B cell (primary cell): ENCODE data around the gene LSMEM2. TPM values are rescaled to one million over a fixed set of nuclear protein-coding genes. Genes with fewer than 3 reads are reported as not detected.

ENCODE experiments used
- ATAC-seq: fragments of 200-7000 bp; cut with Tn5 transposase; one replicate; pipeline ENCODE4 v1.10.0; 2021; ENCODE audit warnings: low read depth, mild to moderate bottlenecking, moderate number of reproducible peaks, moderate library complexity
- CTCF ChIA-PET: fragments of 350-600 bp; sonication (Branson Sonifier 250); formaldehyde crosslinking; loops from one replicate; lab custom pipeline; 2021; ENCODE audit warnings: antibody characterized with exemption, inconsistent platforms; lab: Charles Lee
- POLR2A ChIA-PET: fragments of 350-600 bp; sonication (Branson Sonifier 250); formaldehyde crosslinking; loops from one replicate; lab custom pipeline; 2021; ENCODE audit warnings: antibody characterized with exemption; lab: Charles Lee
- DNase-seq: peaks from one replicate; pipeline ENCODE4 v3.0.0; 2013
- H2AFZ ChIP-seq: 2 replicates; pipeline ENCODE4 v1.6.1; 2012; ENCODE audit warnings: mild to moderate bottlenecking, low read depth, low read length; ENCODE audit not compliant: insufficient read depth, poor library complexity, severe bottlenecking
- H3K27ac ChIP-seq, 2 donors: 1 replicate in 1 of 2; 2 replicates in 1 of 2; pipeline ENCODE4 v1.5.1; 2012 to 2013; ENCODE audit warnings: low read length in 2 of 2, mild to moderate bottlenecking in 2 of 2, moderate library complexity in 1 of 2
- H3K27me3 ChIP-seq, 4 experiments: fragments of 200-600 bp in 1 of 4; sonication (generic) in 1 of 4; replicated peaks in 1 of 4; 1 replicate in 2 of 4; 2 replicates in 2 of 4; pipeline versions ENCODE4 v1.6.1 to v1.7.0; 2013 to 2016; ENCODE audit warnings: low read length in 3 of 4, mild to moderate bottlenecking in 2 of 4, mixed read lengths in 1 of 4, moderate library complexity in 1 of 4; ENCODE audit not compliant: insufficient read depth in 4 of 4, control insufficient read depth in 3 of 4; ENCODE audit errors: control extremely low read depth in 1 of 4
- H3K36me3 ChIP-seq, 2 experiments: replicated peaks in 1 of 2; 1 replicate in 1 of 2; 2 replicates in 1 of 2; pipeline versions ENCODE4 v1.6.1 to v1.7.1; 2013; ENCODE audit warnings: low read length in 1 of 2; ENCODE audit not compliant: insufficient read depth in 2 of 2, control insufficient read depth in 1 of 2; ENCODE audit errors: control extremely low read depth in 1 of 2, extremely low read depth in 1 of 2
- H3K4me1 ChIP-seq, 2 donors: fragments of 200-600 bp in 1 of 2; sonication (generic) in 1 of 2; 1 replicate in 1 of 2; 2 replicates in 1 of 2; pipeline versions ENCODE4 v1.5.1 to v1.6.1; 2013 to 2017; ENCODE audit warnings: low read length in 2 of 2; ENCODE audit not compliant: control insufficient read depth in 2 of 2, insufficient read depth in 2 of 2
- H3K4me2 ChIP-seq: replicated peaks from 2 replicates; pipeline ENCODE3; 2012; ENCODE audit warnings: mild to moderate bottlenecking, low read depth, low read length; ENCODE audit not compliant: poor library complexity, severe bottlenecking
- H3K4me3 ChIP-seq, 5 experiments: fragments of 200-600 bp in 1 of 5; sonication (generic) in 1 of 5; 1 replicate in 3 of 5; 2 replicates in 2 of 5; pipeline versions ENCODE4 v1.5.1 to v1.7.0; 2011 to 2016; ENCODE audit warnings: low read length in 4 of 5, mild to moderate bottlenecking in 4 of 5, low read depth in 2 of 5, control low read depth in 1 of 5, moderate library complexity in 1 of 5; ENCODE audit not compliant: insufficient read depth in 1 of 5; ENCODE audit errors: control extremely low read depth in 1 of 5, extremely low read depth in 1 of 5
- H3K79me2 ChIP-seq: fragments of 200-600 bp; sonication (generic); one replicate; pipeline ENCODE4 v1.6.0; 2016; ENCODE audit warnings: low read length; ENCODE audit not compliant: control insufficient read depth, insufficient read depth
- H3K9ac ChIP-seq: fragments of 200-600 bp; sonication (generic); 2 replicates; pipeline ENCODE4 v1.6.1; 2017; ENCODE audit warnings: mild to moderate bottlenecking, low read length, moderate library complexity
- H3K9me3 ChIP-seq, 3 donors: one replicate each; pipeline versions ENCODE4 v1.6.1 to v1.7.1; 2013; ENCODE audit warnings: low read length in 2 of 3; ENCODE audit not compliant: control insufficient read depth in 2 of 3, insufficient read depth in 1 of 3; ENCODE audit errors: control extremely low read depth in 1 of 3
- H4K20me1 ChIP-seq: 2 replicates; pipeline ENCODE4 v1.6.0; 2012; ENCODE audit warnings: mild to moderate bottlenecking, low read length; ENCODE audit not compliant: insufficient read depth, control insufficient read depth, poor library complexity, severe bottlenecking
- H3K27ac Mint-ChIP-seq: one replicate; pipeline ENCODE4 v1.8.0; 2021; ENCODE audit warnings: mixed read lengths
- H3K27me3 Mint-ChIP-seq: one replicate; pipeline ENCODE4 v1.8.0; 2021; ENCODE audit warnings: mixed read lengths
- H3K4me1 Mint-ChIP-seq: one replicate; pipeline ENCODE4 v1.8.0; 2021; ENCODE audit warnings: mixed read lengths
- H3K4me3 Mint-ChIP-seq: one replicate; pipeline ENCODE4 v1.8.0; 2021; ENCODE audit warnings: mixed read lengths
- H3K9me3 Mint-ChIP-seq: one replicate; pipeline ENCODE4 v1.8.0; 2022; ENCODE audit warnings: mixed read lengths; ENCODE audit not compliant: insufficient read depth
- CTCF ChIP-seq: fragments of 200-600 bp; IDR thresholded peaks from one replicate; pipeline ENCODE4 v1.8.0; 2022; ENCODE audit warnings: antibody characterized with exemption, mild to moderate bottlenecking
- EZH2 ChIP-seq: IDR thresholded peaks from 2 replicates; pipeline ENCODE4 v1.6.1; 2012; ENCODE audit warnings: borderline replicate concordance, low read depth, mild to moderate bottlenecking, moderate library complexity, low read length; ENCODE audit not compliant: insufficient read depth, poor library complexity, severe bottlenecking
- WGBS: methylation state at CpG from one replicate; pipeline ENCODE4 v1.1.5; 2013; ENCODE audit warnings: missing lambda C conversion rate; ENCODE audit not compliant: insufficient coverage; 5-methylcytosine and 5-hydroxymethylcytosine counted together
- intact Hi-C: fragments of 100-400 bp; cut with micrococcal nuclease; formaldehyde crosslinking; loops from one replicate; pipeline ENCODE4 v1.10.0; 2022
- polyA plus RNA-seq: library from polyadenylated mRNA; depleted of rRNA; stranded (reverse); fragments of >200 nt; gene quantifications from 2 replicates; pipeline ENCODE4 v1.2.3, GENCODE V29; 2012
- total RNA-seq, 2 donors: library from RNA; stranded (reverse); fragments of 120-200 nt in 1 of 2; gene quantifications; 1 replicate in 1 of 2; 2 replicates in 1 of 2; pipeline versions ENCODE4 v1.2.3 to v1.2.4, GENCODE V29; 2013 to 2022

LSMEM2 gene
- total and polyA plus RNA-seq, 2 donors (not counting 1 experiment from before 2014, with no cell fraction given): not detected

DNA sequence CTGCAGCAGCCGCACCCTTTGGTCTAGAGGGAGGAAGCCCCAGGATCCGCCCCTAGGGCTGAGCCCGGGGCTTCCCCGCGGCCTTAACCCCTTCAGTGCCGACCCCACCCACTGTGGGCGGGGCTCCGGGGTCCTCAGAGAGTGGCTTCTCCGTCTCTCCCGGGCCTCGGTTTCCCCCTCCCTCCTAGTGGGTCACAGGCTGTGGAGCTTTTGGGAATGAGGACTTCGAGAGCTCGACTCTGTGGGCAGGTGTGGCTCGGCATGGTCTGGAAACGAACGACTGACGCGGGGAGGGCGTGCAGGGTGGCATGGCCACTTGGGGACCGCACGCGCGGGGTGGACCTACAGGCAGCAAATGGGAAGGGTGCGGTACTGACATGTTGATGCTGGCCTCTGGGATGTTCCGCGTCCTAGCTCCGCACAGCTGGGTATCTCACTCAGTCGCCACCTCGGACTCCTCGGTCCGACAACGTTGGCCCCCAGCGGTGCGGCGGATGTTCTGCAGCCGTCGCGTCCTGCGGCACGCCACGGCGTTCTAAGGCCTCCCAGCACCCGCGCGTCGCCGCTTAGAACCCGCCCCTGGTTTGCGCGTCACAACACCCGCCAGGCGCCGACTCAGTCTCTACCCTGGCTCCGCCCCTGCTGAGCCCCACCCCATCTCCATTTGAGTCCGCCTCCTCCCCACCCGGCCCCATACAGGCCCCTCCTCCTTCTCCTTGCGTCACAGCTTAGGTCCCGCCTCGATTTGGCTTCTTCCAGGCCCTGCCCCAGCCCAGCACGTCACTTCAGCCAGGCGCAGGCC is 20.1 kb downstream of the LSMEM2 start, which contains the start of the genes HYAL3 and NAA80:
Gene HYAL3, minus strand, starts transcription at position 570 of the 802 bp plus-strand sequence. CDS start 3,803 bp downstream, outside the sequence.
Gene NAA80, minus strand, starts transcription at position 570 of the 802 bp plus-strand sequence. CDS start 1,942 bp downstream, outside the sequence.
- CTCF ChIA-PET: interaction anchor here (0.5 to 3.2 kb wide), 14 partner anchors 10 to 243 kb away, joined by 3 to 28 read pairs (median 5); partner anchors contain the start of genes CYB561D2, GNAI2, HYAL2 and NPRL2
- peak; percentile 91 for ATAC-seq
- under 1% methylated on average over 58 of the region's 61 CpGs for WGBS

More for the DNA sequence above, 20.1 kb downstream of the LSMEM2 start, which contains the start of the genes HYAL3 and NAA80:
- Histone ChIP-seq H3K4me2 (peak within 1 kb of the TSS; percentile 89), H2AFZ (peak within 1 kb of the TSS; percentile 81), H3K4me1 (peaks cover 18 to 24% of the 10 kb centered on the region in 2 donors), H3K36me3 (peaks cover 0 to 4% of the 10 kb centered on the region in 2 experiments), H3K27ac (peak within 1 kb of the TSS; percentile 77 to 84), H4K20me1 (no peaks in the 10 kb centered on the region), H3K79me2 (peaks cover 13% of the 10 kb centered on the region), H3K9ac (peak within 1 kb of the TSS; percentile 82), H3K4me3 (peak within 1 kb of the TSS; percentile 68 to 89 (median 88)), H3K27me3 (no peaks in the 10 kb centered on the region), H3K9me3 (no peaks in the 10 kb centered on the region)
- H3K27ac Mint-ChIP-seq: peak within 1 kb of the TSS; percentile 100
- H3K4me1 Mint-ChIP-seq: peaks cover 33% of the 10 kb centered on the region
- no peak for TF ChIP-seq EZH2
- peak; percentile 65 for TF ChIP-seq CTCF
- intact Hi-C loops: loop anchor here (1.0 to 10.0 kb wide), 7 partner anchors 22 to 1086 kb away; partner anchors contain the start of genes GNAI2, MANF, RBM6 and TMEM115
- POLR2A ChIA-PET: interaction anchor here (0.5 to 2.5 kb wide), 15 partner anchors 8 to 1292 kb away, joined by 3 to 27 read pairs (median 4); partner anchors contain the start of genes CYB561D2, GNAI2, HYAL2 and NPRL2
- no peaks in the 10 kb centered on the region for H3K9me3 Mint-ChIP-seq
- H3K4me3 Mint-ChIP-seq: peak within 1 kb of the TSS; percentile 100
- H3K27me3 Mint-ChIP-seq: no peaks in the 10 kb centered on the region
- DNase-seq: peak; percentile 100
